Measurements from ENCODE around the gene FGF19. TPM values are rescaled to one million over a fixed set of nuclear protein-coding genes. Genes with fewer than 3 reads are reported as not detected.
A peak's percentile ranks its signal among the peaks of the same experiment; 100 is the strongest.

Gene FGF19
- total RNA-seq, 1 donor from 2014 or later: 362 TPM

- no peak for DNase-seq (ENCODE audit: low spot score)
Observed at GRCh38 chr11:69718147-69718546, 14.3 kb upstream of the FGF19 start.

GRCh38 chr11:69716891-69717747 is 13.3 kb upstream of the FGF19 start:
- no peak for DNase-seq (ENCODE audit: low spot score)

GRCh38 chr11:69716099-69716498 is 12.3 kb upstream of the FGF19 start:
- no peak for DNase-seq (ENCODE audit: low spot score)

- no peak for DNase-seq (ENCODE audit: low spot score)
Observed at GRCh38 chr11:69715446-69715845, 11.6 kb upstream of the FGF19 start.

- DNase-seq (ENCODE audit: low spot score): no peak
Observed at GRCh38 chr11:69711822-69712801, 8.3 kb upstream of the FGF19 start.

GRCh38 chr11:69708736-69709401 is 5.0 kb upstream of the FGF19 start:
- no peak for DNase-seq (ENCODE audit: low spot score)

GRCh38 chr11:69707176-69707575 is 3.4 kb upstream of the FGF19 start:
- DNase-seq (ENCODE audit: low spot score): no peak

- DNase-seq (ENCODE audit: low spot score): no peak
Observed at GRCh38 chr11:69705901-69706787, 2.3 kb upstream of the FGF19 start.

- DNase-seq (ENCODE audit: low spot score): no peak
Observed at GRCh38 chr11:69705351-69705811, 1.6 kb upstream of the FGF19 start.

- peak; percentile 49 for DNase-seq (ENCODE audit: low spot score)
Observed at GRCh38 chr11:69704508-69705253, 859 bp upstream of the FGF19 start.

GRCh38 chr11:69703453-69703767 is 412 bp downstream of the FGF19 start:
- DNase-seq (ENCODE audit: low spot score): no peak

- no peak for DNase-seq (ENCODE audit: low spot score)
Observed at GRCh38 chr11:69702769-69703452, 911 bp downstream of the FGF19 start.

GRCh38 chr11:69702239-69702691 is 1.6 kb downstream of the FGF19 start:
- no peak for DNase-seq (ENCODE audit: low spot score)

GRCh38 chr11:69700278-69701140 is 3.3 kb downstream of the FGF19 start:
- peak; percentile 58 for DNase-seq (ENCODE audit: low spot score)

GRCh38 chr11:69699213-69699612 is 4.6 kb downstream of the FGF19 start:
- DNase-seq (ENCODE audit: low spot score): peak; percentile 51

GRCh38 chr11:69698362-69698761 is 5.5 kb downstream of the FGF19 start:
- no peak for DNase-seq (ENCODE audit: low spot score)

- no peak for DNase-seq (ENCODE audit: low spot score)
Observed at GRCh38 chr11:69697861-69698260, 6.0 kb downstream of the FGF19 start.

- no peak for DNase-seq (ENCODE audit: low spot score)
Observed at GRCh38 chr11:69697469-69697843, 6.4 kb downstream of the FGF19 start.
